Measurements from ENCODE around the gene ITGA8.
"Not testable (repeated sequence)": the region's sequence is repeated elsewhere in the genome, so short reads cannot be mapped to it uniquely, and the experiment has no call there.

The ITGA8 gene

DNA sequence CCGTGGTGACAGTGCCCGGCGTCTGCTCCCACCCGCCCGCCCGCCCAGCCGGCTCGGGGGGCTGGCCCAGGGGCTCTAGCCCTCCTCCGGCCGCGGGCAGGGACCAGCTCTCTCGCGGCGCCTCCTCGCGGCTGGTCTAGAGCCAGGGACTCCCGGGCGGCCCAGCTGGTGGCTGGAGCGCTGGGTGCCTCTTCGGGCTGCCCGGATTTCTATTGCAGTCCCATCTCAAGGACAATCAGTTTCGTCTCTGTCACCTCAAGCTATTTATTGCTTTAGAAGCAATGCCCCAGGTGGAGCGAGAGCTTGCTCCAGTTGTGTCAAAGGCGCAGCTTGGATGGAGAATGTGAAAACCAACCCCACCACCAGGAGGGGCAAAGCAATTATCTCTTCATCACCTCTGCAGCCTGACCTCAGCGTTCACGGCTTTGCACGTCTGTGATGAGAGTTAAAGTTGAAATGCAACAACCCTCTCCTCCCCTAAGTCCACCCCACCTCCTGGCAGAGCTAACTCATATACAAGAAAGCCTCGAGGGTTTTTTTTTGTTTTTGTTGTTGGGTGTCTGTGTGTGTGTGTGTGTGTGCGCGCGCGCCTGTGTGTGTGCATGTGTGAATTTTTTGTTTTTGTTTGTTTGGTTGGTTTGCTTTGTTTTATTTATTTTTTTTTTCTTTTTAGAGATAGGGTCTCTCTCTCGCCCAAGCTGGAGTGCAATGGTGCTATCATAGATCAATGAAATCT, at the start of gene ITGA8:
Gene ITGA8 (minus strand): TSS at position 24 of the 736 bp plus-strand sequence. CDS start 151 bp downstream, outside the sequence.
- no peak for DNase-seq (ENCODE audit: low read depth in 2 of 2)

DNA sequence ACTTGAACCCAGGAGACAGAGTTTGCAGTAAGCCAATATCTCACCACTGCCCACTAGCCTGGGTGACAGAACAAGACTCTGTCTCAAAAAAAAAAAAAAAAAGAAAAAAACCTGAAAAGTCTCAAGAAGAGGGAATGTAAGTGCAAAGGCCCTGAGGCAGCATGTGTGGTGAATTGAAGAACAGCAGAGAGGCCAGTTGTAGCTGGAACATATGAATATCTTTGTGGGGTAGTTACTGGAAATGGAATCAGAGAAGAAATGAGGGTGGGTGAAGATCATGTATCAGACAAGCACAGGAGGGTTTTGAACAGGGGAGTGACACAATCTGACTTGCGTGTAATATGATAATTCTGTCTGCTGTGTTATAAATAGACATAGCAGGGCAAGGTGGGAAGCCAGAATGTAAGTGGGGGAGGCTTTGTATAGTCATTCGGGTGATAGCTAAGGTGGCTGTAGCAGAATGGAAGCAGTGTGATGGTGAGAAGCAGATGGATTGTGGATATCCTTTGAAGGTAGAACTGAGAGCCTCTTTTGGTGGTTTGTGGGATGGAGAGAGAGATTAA, 45.3 kb upstream of the ITGA8 start:
- DNase-seq (ENCODE audit: low read depth in 2 of 2), result no peak

DNA sequence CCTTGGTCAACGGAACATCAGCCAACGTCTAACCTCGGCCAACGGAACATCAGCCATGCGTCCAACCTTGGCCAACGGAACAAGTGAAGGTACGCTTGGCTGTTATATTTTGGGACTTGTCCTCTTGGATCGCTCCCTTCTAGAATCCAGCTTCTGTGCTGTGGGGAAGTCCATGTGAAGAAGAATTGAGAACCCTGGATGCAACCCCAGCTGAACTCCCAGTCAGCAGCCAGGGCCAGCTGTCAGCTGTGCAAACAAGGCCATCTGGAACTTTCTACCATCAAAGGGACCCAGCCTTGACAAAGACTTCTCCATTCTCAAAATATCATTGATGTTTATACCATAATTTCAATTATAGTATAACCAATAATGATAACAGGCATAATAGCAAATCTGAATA, 43.3 kb upstream of the ITGA8 start:
- no peak for DNase-seq (ENCODE audit: low read depth in 2 of 2)

DNA sequence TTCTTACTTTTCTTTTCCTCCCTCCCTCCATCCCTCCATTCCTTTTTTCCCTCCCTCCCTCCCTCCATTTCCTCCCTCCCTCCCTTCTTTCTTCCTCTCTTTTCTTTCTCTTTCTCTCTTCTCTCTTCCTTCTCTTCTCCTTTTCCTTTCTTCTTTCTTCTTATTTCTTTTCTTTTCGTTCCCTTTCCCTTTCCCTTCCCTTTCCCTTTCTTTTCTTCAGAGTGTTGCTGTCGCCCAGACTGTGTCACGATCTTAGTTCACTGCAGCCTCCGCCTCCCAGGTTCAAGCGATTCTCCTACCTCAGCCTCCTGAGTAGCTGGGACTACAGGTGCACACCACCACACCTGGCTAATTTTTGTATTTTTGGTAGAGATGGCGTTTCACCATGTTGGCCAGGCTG, 42.5 kb upstream of the ITGA8 start:
- not testable (repeated sequence) for DNase-seq (ENCODE audit: low read depth in 2 of 2)

DNA sequence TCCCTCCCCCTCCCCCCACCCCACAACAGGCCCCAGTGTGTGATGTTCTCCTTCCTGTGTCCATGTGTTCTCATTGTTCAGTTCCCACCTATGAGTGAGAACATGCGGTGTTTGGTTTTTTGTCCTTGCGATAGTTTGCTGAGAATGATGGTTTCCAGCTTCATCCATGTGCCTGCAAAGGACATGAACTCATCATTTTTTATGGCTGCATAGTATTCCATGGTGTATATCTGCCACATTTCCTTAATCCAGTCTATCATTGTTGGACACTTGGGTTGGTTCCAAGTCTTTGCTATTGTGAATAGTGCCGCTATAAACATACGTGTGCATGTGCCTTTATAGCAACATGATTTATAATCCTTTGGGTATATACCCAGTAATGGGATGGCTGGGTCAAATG, 41.5 kb upstream of the ITGA8 start:
- DNase-seq (ENCODE audit: low read depth in 2 of 2), result not testable (repeated sequence)

DNA sequence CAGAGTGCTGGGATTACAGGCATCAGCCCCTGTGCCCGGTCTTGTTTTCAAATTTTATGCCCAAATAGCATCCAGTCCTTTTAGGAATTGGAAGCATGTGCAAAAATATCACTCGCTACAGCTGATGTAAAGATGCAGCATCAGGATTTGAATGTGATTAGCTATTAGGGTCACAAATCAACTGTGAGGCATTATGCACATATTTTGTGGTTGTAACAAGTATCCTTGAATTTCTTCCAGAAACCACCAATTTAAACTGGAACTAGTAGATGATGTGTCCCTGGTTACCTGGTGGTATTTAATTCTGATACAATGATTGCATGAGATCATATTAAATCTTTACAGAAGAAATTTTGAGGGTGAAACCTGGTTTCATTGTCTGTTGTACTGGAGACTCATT, 41.0 kb upstream of the ITGA8 start:
- peak in 1 of 2 experiments; percentile 29 for DNase-seq (ENCODE audit: low read depth in 2 of 2)

- no peak for DNase-seq (ENCODE audit: low read depth in 2 of 2)
Measured at GRCh38 chr10:15759265-15759664, 39.5 kb upstream of the ITGA8 start.

- DNase-seq (ENCODE audit: low read depth in 2 of 2), result no peak
Measured at GRCh38 chr10:15758618-15759017, 38.9 kb upstream of the ITGA8 start.

- DNase-seq (ENCODE audit: low read depth in 2 of 2), result no peak
Measured at GRCh38 chr10:15754937-15755336, 35.2 kb upstream of the ITGA8 start.

- DNase-seq (ENCODE audit: low read depth in 2 of 2), result no peak
Measured at GRCh38 chr10:15751046-15751445, 31.3 kb upstream of the ITGA8 start.

DNA sequence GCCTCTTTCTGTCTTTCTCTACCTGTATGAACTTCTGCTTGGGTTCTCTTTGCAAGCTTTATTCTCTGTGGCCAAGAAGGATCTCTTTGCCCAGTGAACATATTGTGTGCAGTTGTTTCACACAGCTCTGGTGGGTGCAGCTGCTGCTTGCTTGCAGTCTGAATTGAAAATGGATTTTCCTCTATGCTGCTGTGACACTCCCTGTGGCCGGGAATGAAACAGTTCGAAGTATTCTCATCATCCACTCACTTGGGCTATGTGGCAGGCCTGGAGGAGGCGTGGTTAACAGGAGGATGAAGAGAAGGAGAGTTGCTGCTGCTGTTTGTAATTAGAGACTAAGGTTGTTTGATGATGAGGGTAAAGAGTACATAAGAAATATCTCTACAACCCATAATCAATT, 28.4 kb upstream of the ITGA8 start:
- no peak for DNase-seq (ENCODE audit: low read depth in 2 of 2)

- DNase-seq (ENCODE audit: low read depth in 2 of 2), result no peak
Measured at GRCh38 chr10:15747632-15748031, 27.9 kb upstream of the ITGA8 start.

- peak; percentile 74 to 75 for DNase-seq (ENCODE audit: low read depth in 2 of 2)
Measured at GRCh38 chr10:15745751-15746150, 26.0 kb upstream of the ITGA8 start.

GRCh38 chr10:15744217-15744865, 24.6 kb upstream of the ITGA8 start:
- DNase-seq (ENCODE audit: low read depth in 2 of 2), result peak in 1 of 2 experiments; percentile 17

DNA sequence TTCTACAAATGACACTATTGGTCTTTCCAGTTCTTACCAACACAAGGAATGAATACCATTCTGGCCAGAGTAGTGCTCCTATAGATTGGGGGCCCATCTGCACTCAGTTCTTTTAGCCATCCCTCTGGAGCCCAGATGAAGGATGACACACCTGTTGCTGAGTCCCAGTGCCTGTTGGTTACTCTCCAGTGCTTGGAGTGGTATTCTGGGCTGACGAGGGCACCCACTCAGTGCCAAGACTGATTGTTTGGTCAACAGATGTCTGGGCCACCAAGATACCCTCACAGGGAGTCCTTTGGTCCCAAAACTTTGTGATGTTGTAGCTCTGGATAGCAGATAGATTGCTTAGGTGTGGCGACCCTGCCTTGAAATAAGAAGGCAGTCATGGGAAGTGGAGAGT, 23.7 kb upstream of the ITGA8 start:
- DNase-seq (ENCODE audit: low read depth in 2 of 2), result no peak

DNA sequence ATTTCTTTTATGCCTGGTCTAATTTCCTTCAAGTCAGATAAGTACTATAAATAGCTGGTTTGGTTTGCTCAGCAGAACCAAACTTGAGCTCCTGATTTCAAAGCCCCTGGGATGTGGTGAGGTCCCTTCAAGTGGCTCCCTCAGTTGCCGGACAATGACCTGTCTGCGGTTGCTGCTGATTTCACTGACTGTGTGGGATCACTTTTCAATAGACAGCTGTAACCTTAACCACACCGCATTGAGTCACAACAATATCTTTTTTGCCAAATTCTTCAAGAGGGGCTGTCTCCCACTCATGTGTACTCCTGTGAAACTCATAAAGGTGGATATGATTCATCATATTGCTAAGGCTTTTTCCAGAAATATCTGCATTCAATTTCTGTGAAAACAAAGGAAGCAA, 23.1 kb upstream of the ITGA8 start:
- DNase-seq (ENCODE audit: low read depth in 2 of 2), result peak in 1 of 2 experiments; percentile 15

GRCh38 chr10:15742102-15742501, 22.4 kb upstream of the ITGA8 start:
- DNase-seq (ENCODE audit: low read depth in 2 of 2), result no peak

DNA sequence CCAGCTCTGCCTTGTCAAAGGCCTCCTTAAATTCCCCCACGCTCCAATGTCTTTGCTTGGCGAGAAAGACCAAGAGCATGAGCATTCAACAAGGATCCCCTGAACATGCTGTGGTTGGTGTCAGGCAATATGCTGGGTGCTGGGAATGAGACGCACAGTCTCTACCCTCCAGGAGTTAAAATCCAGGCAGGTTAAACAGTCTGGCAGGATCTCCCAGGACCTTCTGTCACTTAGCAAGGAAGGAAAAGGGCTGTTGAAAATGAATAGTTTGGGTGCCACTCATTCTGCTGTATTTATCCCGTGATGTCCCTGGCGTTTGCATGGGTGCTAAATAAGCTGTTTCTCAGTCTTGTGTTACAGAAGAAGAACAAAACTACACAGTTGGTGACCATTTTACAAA, 21.9 kb upstream of the ITGA8 start:
- DNase-seq (ENCODE audit: low read depth in 2 of 2), result no peak

- DNase-seq (ENCODE audit: low read depth in 2 of 2), result no peak
Measured at GRCh38 chr10:15740261-15740660, 20.5 kb upstream of the ITGA8 start.

DNA sequence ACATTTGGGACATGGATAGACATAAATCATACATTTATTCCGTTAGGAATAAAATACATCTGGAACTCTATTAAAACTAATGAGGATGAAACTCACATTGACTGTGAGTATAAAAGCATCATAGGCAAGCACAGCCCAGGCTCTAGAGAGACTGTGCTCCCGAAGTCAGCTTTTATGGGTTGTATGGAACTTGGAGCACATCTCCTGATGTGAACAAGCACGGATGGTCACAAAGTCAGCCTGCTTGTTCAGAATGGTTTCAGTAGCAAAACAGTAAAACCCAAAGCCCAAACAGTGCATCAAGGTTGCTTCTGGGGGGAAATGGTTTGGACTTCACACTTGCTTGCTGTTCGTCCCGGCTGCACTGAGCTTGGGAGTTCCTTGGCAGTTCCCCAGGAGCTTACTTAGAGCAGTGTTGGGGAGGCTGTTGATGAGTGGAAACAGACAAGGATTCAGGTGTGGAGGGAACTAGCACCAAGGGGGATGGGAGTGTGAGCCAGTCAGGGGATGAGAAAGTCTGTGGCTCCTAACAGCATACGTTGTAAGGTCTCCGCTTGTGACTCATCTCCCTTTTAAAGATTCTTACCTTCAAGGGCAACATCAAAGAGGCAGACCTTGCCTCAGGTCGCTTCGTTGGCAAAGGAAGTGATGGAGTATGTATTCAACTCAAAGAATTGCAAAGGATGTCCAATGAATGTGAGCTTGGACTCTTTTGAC, 19.7 kb upstream of the ITGA8 start:
- no peak for DNase-seq (ENCODE audit: low read depth in 2 of 2)

GRCh38 chr10:15738270-15738925, 18.7 kb upstream of the ITGA8 start:
- no peak for DNase-seq (ENCODE audit: low read depth in 2 of 2)

GRCh38 chr10:15737656-15738055, 17.9 kb upstream of the ITGA8 start:
- DNase-seq (ENCODE audit: low read depth in 2 of 2), result no peak

Measured in fibroblast of skin of left quadriceps (primary cell).